IPS-18a (cell line): ENCODE results near the gene PRKCB.

Experiments
- H3K27ac ChIP-seq: one replicate; pipeline ENCODE4 v1.5.1; 2013; ENCODE audit warnings: low read length
- H3K27me3 ChIP-seq: one replicate; pipeline ENCODE4 v1.6.1; 2013; ENCODE audit warnings: mild to moderate bottlenecking, low read length; ENCODE audit not compliant: control insufficient read depth, insufficient read depth
- H3K36me3 ChIP-seq: one replicate; pipeline ENCODE4 v1.6.1; 2013; ENCODE audit warnings: low read depth, low read length; ENCODE audit not compliant: control insufficient read depth
- H3K4me1 ChIP-seq: one replicate; pipeline ENCODE4 v1.6.1; 2013; ENCODE audit warnings: low read depth, low read length; ENCODE audit not compliant: control insufficient read depth
- H3K4me3 ChIP-seq: one replicate; pipeline ENCODE4 v1.5.1; 2013; ENCODE audit warnings: low read length
- H3K9ac ChIP-seq: one replicate; pipeline ENCODE4 v1.6.1; 2013; ENCODE audit warnings: mild to moderate bottlenecking, low read length, moderate library complexity
- H3K9me3 ChIP-seq: one replicate; pipeline ENCODE4 v1.6.1; 2013; ENCODE audit warnings: low read depth, low read length; ENCODE audit not compliant: control insufficient read depth

PRKCB gene

DNA sequence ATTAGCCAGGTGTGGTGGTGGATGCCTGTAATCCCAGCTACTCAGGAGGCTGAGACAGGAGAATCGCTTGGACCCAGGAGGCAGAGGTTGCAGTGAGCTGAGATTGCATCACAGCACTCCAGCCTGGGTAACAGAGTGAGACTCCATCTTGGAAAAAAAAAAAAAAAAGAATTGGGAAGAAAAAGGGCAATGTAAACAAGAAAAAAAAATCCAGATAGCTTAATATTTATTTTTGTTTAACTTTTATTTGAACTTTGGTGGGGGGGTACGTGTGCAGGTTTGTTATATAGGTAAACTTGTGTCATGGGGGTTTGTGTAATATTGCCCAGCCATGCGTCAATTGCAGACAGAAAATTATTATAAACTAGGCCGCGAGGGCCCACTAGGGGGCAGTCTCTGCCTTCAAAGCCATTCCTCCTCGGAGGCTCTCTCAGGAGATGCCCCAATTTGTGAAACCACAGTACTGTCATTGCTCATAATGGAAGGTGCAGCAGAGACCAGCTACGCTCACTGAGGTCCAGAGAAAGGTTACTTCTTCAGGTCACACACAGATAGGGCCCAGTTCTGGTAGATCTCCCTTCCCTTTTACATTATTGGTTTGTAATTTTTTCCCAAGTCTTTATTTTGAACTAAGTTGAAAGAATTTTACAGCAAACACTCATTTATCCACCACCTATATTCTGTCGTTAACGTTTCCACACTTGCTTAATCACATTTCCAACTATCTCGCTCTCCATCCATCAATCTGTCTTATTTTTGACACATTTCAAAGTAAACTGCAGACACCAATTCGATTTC lies 206.2 kb downstream of the PRKCB start:
- H3K9ac ChIP-seq: no peak overlapping the region
- no peak overlapping the region for H3K4me3 ChIP-seq
- H3K27ac ChIP-seq: no peak overlapping the region
- no peaks in the 10 kb centered on the region for H3K36me3 ChIP-seq
- H3K4me1 ChIP-seq: peaks cover 7% of the 10 kb centered on the region
- no peaks in the 10 kb centered on the region for H3K27me3 ChIP-seq
- H3K9me3 ChIP-seq: no peaks in the 10 kb centered on the region

DNA sequence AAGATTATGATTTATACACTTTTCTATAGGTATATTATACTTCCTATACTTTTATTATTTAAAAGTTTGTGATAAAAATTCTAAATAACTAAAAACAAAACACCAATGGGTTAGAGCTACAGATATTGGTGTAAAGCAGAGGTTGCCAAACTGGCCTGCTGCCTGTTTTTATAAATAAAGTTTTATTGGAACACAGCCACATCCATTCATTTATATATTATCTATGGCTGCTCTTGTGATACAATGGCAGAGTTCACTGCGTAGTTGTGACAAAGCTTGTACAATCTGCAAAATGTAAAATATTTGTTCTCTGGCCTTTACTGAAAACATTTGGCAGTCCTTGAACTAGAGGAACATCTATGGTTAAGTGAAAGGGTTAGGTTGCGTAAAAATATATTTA lies 208.7 kb downstream of the PRKCB start:
- Histone ChIP-seq H3K27me3 (no peaks in the 10 kb centered on the region), H3K9me3 (no peaks in the 10 kb centered on the region), H3K27ac (no peak overlapping the region), H3K36me3 (no peaks in the 10 kb centered on the region), H3K4me3 (no peak overlapping the region), H3K4me1 (peaks cover 7% of the 10 kb centered on the region), H3K9ac (no peak overlapping the region)

DNA sequence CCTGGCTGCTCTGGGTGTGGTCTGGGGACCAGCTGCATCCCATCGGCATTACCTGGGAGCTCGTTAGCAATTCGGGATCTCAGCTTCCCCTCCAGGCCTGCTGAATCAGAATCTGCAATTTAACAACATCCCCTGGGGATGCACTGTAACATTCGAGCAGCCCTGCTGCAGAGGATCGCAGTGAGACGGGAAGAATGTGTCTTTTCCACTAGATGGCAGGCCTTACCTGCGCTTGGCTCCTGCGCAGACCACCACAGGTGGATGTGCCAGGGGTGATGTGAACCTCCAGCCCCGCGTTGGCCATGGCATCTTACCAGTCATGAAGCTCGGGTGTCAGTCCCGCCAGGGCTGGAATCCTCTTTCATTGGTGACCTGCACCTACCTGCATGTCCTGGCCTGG lies 209.9 kb downstream of the PRKCB start:
- Histone ChIP-seq H3K9ac (no peak overlapping the region), H3K9me3 (no peaks in the 10 kb centered on the region), H3K27me3 (no peaks in the 10 kb centered on the region), H3K4me3 (no peak overlapping the region), H3K4me1 (peaks cover 8% of the 10 kb centered on the region), H3K36me3 (no peaks in the 10 kb centered on the region), H3K27ac (no peak overlapping the region)

DNA sequence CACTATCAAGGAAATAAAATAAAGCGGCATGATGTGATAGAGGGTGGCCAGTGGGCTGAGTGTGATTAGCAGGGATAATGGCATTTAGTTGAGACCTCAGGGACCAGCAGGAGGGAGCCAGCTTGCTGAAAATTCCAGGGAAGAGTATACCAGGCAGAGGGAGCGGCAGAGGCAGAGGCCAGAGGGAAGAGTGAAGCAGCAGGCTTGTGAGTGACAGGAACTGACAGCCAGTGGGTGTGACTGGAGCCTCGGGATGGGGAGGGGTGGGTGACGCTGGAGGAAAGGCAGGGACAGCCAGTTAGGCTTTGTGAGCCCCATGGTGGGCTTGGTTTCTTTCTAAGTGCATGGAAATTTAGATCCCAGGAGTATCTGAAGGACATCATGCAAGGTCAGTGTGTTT lies 210.7 kb downstream of the PRKCB start:
- H3K27ac ChIP-seq: no peak overlapping the region
- H3K9me3 ChIP-seq: no peaks in the 10 kb centered on the region
- H3K36me3 ChIP-seq: no peaks in the 10 kb centered on the region
- no peak overlapping the region for H3K9ac ChIP-seq
- no peak overlapping the region for H3K4me3 ChIP-seq
- H3K4me1 ChIP-seq: peaks cover 15% of the 10 kb centered on the region
- no peaks in the 10 kb centered on the region for H3K27me3 ChIP-seq

DNA sequence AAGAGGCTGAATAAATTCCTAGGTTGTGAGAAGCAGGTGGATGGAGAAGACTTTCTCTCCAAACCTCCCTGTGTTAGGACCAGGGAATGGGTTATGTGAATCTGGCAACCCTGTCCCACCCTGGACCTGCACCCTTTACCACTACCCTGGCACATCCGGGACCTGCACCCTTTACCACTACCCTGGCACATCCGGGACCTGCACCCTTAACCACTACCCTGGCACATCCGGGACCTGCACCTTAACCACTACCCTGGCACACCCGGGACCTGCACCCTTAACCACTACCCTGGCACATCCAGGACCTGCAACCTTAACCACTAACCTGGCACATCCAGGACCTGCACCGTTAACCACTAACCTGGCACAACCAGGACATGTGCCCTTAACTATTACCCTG lies 213.3 kb downstream of the PRKCB start:
- no peak overlapping the region for H3K9ac ChIP-seq
- no peaks in the 10 kb centered on the region for H3K27me3 ChIP-seq
- H3K4me1 ChIP-seq: peaks cover 20% of the 10 kb centered on the region

DNA sequence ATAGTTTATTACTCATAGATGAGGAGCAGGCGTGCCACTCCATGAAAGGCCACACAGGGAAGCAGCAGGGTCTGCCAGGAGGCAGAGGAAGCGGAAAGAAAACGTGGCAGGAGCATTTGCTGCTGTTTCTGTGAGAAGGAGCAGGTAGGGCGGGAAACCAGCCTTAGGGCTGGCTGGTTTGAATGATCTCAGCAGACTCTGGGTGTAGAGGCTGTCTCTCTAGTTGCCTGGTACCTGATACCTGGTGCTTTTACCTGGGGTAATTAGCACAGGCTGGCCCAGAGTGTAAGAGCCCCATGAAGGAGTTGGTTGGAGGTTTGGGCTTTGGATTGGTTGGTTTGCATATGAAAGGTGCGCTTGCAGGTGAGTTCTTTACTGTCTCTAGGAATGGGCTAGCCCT lies 215.3 kb downstream of the PRKCB start:
- Histone ChIP-seq H3K4me3 (no peak overlapping the region), H3K27ac (no peak overlapping the region), H3K36me3 (no peaks in the 10 kb centered on the region), H3K9me3 (no peaks in the 10 kb centered on the region), H3K9ac (no peak overlapping the region), H3K27me3 (no peaks in the 10 kb centered on the region), H3K4me1 (peaks cover 28% of the 10 kb centered on the region)

More for the DNA sequence above, 213.3 kb downstream of the PRKCB start:
- no peak overlapping the region for H3K27ac ChIP-seq
- H3K36me3 ChIP-seq: no peaks in the 10 kb centered on the region
- no peak overlapping the region for H3K4me3 ChIP-seq
- no peaks in the 10 kb centered on the region for H3K9me3 ChIP-seq

DNA sequence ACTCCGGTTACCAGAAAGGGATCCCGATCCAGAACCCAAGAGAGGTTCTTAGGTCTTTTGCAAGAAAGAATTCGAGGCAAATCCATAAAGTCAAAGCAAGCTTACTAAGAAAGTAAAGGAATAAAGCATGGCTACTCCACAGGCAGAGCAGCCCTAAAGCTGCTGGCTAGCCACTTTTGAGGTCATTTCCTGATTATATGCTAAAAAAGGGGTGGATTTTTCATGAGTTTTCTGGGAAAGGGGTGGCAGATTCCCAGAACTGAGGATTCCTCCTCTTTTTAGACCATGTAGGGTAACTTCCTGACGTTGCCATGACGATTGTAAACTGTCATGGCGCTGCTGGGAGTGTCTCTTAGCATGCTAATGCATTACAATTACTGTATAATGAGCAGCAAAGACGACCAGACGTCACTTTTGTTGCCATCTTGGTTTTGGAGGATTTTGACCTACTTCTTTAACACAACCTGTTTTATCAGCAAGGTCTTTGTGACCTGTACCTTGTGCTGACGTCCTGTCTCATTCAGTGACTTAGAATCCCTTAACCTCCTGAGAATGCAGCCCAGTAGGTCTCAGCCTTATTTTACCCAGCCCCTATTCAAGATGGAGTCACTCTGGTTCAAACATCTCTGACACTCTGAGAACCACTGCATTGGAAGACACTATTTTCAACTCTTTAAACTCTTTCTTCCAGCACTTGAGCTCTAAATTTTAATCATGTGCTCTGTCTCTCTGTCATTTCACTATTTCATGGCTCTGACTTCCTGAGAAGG lies 216.7 kb downstream of the PRKCB start:
- Histone ChIP-seq H3K36me3 (no peaks in the 10 kb centered on the region), H3K27me3 (no peaks in the 10 kb centered on the region), H3K9ac (no peak overlapping the region), H3K9me3 (no peaks in the 10 kb centered on the region), H3K4me3 (no peak overlapping the region), H3K4me1 (peaks cover 25% of the 10 kb centered on the region), H3K27ac (no peak overlapping the region)

DNA sequence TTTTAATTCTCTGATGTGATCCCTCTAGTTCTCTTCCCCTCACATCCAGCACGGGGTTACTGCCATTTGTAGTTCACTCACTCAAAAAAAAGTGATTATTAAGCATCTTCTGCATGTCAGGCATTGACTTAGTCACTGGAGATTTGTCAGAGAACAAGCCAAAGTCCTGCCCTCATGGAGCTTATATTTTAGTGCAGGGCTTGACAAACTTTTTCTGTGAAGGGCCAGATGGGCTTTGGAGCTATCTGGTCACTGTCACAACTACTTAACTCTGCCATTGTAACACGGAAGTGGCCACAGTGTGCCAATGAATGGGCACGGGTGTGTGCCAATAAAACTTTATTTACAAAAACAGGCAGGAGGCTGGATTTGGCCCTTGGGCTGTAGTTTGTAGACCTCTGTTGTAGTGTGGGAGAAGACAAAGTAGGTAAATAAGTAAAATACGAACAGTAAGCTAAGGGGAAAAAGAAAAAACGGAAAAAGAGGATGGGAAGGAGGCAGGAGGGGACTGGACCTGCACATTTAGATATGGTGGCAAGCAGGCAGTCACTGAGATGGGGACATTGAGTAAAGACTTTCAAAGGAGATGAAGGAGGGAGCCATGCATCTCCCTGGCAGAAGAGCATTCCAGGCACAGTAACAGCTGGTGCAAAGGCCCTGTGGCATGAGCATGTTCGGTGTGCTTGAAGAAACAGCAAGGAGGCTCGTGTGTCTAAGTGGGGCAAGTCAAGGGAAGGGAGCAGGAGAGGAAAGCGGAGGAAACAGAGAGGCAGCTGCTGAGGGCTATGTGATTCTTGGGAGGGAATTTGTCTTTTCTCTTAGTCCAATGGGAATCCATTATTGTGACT lies 217.5 kb downstream of the PRKCB start:
- Histone ChIP-seq H3K36me3 (no peaks in the 10 kb centered on the region), H3K27me3 (no peaks in the 10 kb centered on the region)

DNA sequence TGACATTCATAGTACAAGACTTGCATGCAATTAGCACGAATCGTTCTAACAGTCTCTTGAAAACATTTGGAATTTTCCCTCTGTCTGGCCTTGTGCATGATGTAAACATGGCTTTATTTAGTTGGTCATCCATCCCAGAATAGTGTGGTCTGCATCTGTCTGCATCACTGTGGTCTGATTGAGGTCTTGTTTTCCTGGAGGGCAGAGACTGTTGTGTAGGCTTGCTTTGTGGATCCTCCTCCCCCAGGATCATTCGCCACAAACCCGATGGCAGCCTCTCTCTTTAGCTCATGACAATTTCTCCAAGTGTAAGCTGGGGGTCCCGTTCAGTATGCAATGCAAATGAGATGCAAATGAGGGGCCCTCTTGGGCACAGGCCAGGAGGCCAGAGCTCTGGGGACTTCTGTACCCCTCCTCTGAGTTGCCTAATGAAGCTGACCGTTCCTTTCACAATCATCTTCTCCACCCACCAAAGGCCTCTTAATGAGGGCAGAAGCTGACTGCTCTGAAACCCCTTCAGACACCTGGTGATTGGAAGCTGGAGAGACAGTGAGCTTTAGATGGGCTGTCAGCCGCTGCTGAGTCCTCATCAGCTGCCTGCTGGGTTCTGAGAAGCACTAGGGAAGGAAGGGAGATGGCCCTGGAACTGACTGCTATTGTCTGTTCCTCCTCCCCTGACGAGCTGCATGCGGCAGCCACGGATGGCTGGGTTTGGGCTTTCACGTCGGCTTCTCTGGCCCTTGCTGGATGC lies 219.1 kb downstream of the PRKCB start:
- H3K27ac ChIP-seq: no peak overlapping the region
- no peaks in the 10 kb centered on the region for H3K27me3 ChIP-seq
- H3K9ac ChIP-seq: no peak overlapping the region
- H3K36me3 ChIP-seq: no peaks in the 10 kb centered on the region
- H3K9me3 ChIP-seq: no peaks in the 10 kb centered on the region
- no peak overlapping the region for H3K4me3 ChIP-seq
- peaks cover 25% of the 10 kb centered on the region for H3K4me1 ChIP-seq

More for the DNA sequence above, 217.5 kb downstream of the PRKCB start:
- Histone ChIP-seq H3K4me1 (peaks cover 25% of the 10 kb centered on the region), H3K9me3 (no peaks in the 10 kb centered on the region), H3K9ac (no peak overlapping the region), H3K27ac (no peak overlapping the region), H3K4me3 (no peak overlapping the region)

DNA sequence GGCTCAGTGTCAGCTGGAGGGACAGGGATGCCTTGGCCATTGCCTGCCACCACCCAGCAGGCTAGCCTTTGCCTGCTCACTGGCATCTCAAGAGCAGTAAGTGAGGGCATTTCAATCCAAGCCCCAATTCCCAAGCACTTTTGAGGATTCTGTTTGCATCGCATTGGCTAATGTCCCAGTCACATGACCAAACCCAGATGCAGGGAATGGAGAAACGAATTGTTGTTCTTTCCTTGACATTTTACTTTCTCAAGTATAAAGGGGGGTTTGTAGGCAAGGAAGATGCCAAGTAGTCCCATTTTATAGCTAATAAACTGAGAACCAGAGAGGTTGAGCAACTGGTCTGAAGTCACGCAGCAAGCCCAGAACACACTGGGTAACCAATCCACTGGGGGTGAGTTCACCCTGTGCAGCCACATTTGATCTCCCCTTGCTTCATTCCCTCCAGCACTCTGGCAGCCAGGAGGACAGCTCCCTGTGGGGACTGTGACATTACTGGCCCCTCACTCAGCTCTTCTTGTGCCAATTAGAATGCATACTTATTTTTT lies 226.6 kb downstream of the PRKCB start:
- H3K27ac ChIP-seq: no peak overlapping the region
- no peaks in the 10 kb centered on the region for H3K27me3 ChIP-seq
- no peaks in the 10 kb centered on the region for H3K36me3 ChIP-seq
- H3K9ac ChIP-seq: no peak overlapping the region
- no peaks in the 10 kb centered on the region for H3K4me1 ChIP-seq
- H3K9me3 ChIP-seq: no peaks in the 10 kb centered on the region
- H3K4me3 ChIP-seq: no peak overlapping the region
